Measurements from ENCODE around the gene SLC22A3. TPM values are rescaled to one million over a fixed set of nuclear protein-coding genes. Genes with fewer than 3 reads are reported as not detected.

SLC22A3 gene
- total and polyA plus RNA-seq, 2 donors (not counting 1 experiment from before 2014, with no cell fraction given), result under 0.01 to 0.03 TPM

DNA sequence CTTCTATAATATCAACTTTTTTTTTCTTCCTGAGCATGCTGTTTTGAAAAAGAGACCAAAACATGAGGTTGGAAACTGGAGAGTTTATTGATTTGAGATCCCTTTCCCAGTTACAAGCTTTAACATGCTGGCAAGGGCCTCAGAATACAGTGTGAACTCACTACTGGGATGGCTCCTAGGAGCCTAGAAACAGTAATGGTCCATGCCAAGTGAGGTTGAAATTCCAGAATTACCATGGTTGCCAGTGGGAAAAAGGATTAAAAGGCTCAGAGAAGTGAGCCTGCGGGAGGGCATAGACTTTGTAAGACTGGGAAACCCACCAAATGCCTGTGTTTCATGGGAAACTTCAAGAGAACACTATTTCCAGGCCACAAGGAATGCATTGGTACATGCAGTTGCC, 28.9 kb upstream of the SLC22A3 start:
- Histone ChIP-seq H4K20me1 (ENCODE audit: control insufficient read depth, extremely low read depth, insufficient read depth, low read length) (no peaks in the 10 kb centered on the region), H3K4me3 (replicated peaks in 1 of 4; ENCODE audit: control extremely low read depth in 1 of 4, insufficient read depth in 1 of 4, low read depth in 3 of 4, low read length in 4 of 4) (no peak overlapping the region), H3K4me1 (ENCODE audit: control insufficient read depth, extremely low read depth, insufficient read depth, low read length) (no peaks in the 10 kb centered on the region), H2AFZ (ENCODE audit: low read length) (no peak overlapping the region), H3K79me2 (ENCODE audit: control insufficient read depth, insufficient read depth, low read length) (no peaks in the 10 kb centered on the region), H3K9me3 (ENCODE audit: control insufficient read depth, insufficient read depth, low read depth, low read length) (no peaks in the 10 kb centered on the region), H3K27ac (ENCODE audit: insufficient read depth, low read length) (no peak overlapping the region), H3K36me3 (ENCODE audit: control insufficient read depth, insufficient read depth, low read length) (no peaks in the 10 kb centered on the region), H3K4me2 (ENCODE audit: extremely low read depth, insufficient read depth, low read length) (no peak overlapping the region), H3K9ac (ENCODE audit: insufficient read depth, low read length) (no peak overlapping the region), H3K27me3 (ENCODE audit: control insufficient read depth, insufficient read depth, low read length) (no peaks in the 10 kb centered on the region)
- DNase-seq (ENCODE audit: low read depth in 2 of 2), result no peak
- TF ChIP-seq, protein P1, sequence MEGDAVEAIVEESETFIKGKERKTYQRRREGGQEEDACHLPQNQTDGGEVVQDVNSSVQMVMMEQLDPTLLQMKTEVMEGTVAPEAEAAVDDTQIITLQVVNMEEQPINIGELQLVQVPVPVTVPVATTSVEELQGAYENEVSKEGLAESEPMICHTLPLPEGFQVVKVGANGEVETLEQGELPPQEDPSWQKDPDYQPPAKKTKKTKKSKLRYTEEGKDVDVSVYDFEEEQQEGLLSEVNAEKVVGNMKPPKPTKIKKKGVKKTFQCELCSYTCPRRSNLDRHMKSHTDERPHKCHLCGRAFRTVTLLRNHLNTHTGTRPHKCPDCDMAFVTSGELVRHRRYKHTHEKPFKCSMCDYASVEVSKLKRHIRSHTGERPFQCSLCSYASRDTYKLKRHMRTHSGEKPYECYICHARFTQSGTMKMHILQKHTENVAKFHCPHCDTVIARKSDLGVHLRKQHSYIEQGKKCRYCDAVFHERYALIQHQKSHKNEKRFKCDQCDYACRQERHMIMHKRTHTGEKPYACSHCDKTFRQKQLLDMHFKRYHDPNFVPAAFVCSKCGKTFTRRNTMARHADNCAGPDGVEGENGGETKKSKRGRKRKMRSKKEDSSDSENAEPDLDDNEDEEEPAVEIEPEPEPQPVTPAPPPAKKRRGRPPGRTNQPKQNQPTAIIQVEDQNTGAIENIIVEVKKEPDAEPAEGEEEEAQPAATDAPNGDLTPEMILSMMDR (conservative IDR thresholded peaks at IDR 0.05 in 1 of 2, IDR thresholded peaks at IDR 0.05 in 1 of 2; ENCODE audit: low read depth in 1 of 2, low read length in 2 of 2), result no peak
- no peak for TF ChIP-seq EZH2 (IDR thresholded peaks at IDR 0.05; ENCODE audit: low read length, missing control alignments)

DNA sequence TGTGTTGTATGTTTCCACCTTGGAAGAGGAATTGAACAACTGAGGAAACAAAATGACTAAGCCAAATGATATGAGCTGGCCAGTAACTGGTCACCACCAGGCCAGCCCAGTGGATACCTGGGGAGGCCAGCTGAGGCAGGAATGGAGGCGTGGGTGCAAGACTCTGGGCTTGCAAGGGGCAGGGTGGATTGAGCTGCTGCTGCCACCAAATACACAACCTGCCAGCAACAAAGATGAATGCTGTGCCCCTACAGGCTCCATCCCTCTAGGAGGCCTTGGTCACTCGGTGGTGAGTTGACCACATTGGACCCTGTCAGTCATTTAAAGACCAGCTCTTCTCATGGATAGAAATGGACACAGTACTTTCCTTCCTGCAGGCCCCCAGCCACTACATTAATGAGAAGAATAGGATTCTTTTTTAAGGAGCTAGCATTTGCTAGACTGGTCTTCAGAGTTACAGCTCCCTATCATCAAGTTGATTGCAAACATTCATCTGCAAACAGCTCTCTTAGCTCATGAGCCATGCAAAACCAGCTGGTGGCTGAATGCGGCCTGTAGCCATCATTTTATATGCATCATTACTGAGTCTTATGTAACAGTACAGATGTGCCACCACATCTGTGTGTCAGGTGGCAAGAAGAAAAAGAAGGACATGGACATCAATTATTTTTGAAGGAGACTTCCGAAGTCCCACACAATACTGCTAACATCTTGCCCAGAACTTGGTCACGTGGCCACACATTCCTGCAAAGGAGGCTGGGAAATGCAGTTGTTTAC, 26.3 kb upstream of the SLC22A3 start:
- no peaks in the 10 kb centered on the region for H3K9me3 ChIP-seq (ENCODE audit: control insufficient read depth, insufficient read depth, low read depth, low read length)
- H3K4me3 ChIP-seq (replicated peaks in 1 of 4; ENCODE audit: control extremely low read depth in 1 of 4, insufficient read depth in 1 of 4, low read depth in 3 of 4, low read length in 4 of 4), result no peak overlapping the region
- H3K36me3 ChIP-seq (ENCODE audit: control insufficient read depth, insufficient read depth, low read length), result no peaks in the 10 kb centered on the region

DNA sequence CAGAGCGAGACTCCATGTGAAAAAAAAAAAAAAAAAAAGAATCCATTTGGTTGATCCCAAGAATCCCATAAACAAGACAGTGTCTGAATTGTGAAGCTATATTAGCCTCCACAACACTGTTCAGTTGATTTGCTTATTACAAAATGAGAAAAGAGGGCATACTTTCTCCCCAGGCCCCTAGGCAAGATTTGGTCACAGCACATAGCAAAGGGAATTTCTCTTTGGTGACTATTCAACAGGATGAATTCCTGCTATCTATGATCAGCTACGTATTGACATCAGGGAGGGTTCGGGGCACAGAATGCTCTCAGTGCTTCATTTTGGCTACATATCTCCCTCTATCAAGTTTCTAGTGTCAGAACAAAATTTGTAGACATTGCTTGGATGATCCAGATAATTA, 20.2 kb upstream of the SLC22A3 start:
- Histone ChIP-seq H4K20me1 (ENCODE audit: control insufficient read depth, extremely low read depth, insufficient read depth, low read length) (no peaks in the 10 kb centered on the region), H3K27me3 (ENCODE audit: control insufficient read depth, insufficient read depth, low read length) (no peaks in the 10 kb centered on the region), H3K9ac (ENCODE audit: insufficient read depth, low read length) (no peak overlapping the region), H3K79me2 (ENCODE audit: control insufficient read depth, insufficient read depth, low read length) (no peaks in the 10 kb centered on the region), H3K4me3 (replicated peaks in 1 of 4; ENCODE audit: control extremely low read depth in 1 of 4, insufficient read depth in 1 of 4, low read depth in 3 of 4, low read length in 4 of 4) (no peak overlapping the region), H3K9me3 (ENCODE audit: control insufficient read depth, insufficient read depth, low read depth, low read length) (no peaks in the 10 kb centered on the region), H3K4me2 (ENCODE audit: extremely low read depth, insufficient read depth, low read length) (no peak overlapping the region), H3K27ac (ENCODE audit: insufficient read depth, low read length) (no peak overlapping the region), H3K4me1 (ENCODE audit: control insufficient read depth, extremely low read depth, insufficient read depth, low read length) (no peaks in the 10 kb centered on the region), H2AFZ (ENCODE audit: low read length) (no peak overlapping the region), H3K36me3 (ENCODE audit: control insufficient read depth, insufficient read depth, low read length) (no peaks in the 10 kb centered on the region)
- no peak for TF ChIP-seq EZH2 (IDR thresholded peaks at IDR 0.05; ENCODE audit: low read length, missing control alignments)
- TF ChIP-seq, protein P1 (conservative IDR thresholded peaks at IDR 0.05 in 1 of 2, IDR thresholded peaks at IDR 0.05 in 1 of 2; ENCODE audit: low read depth in 1 of 2, low read length in 2 of 2), result no peak
- DNase-seq (ENCODE audit: low read depth in 2 of 2), result no peak

More for the DNA sequence above, 26.3 kb upstream of the SLC22A3 start:
- H3K4me1 ChIP-seq (ENCODE audit: control insufficient read depth, extremely low read depth, insufficient read depth, low read length), result no peaks in the 10 kb centered on the region
- no peak overlapping the region for H3K27ac ChIP-seq (ENCODE audit: insufficient read depth, low read length)
- H3K27me3 ChIP-seq (ENCODE audit: control insufficient read depth, insufficient read depth, low read length), result no peaks in the 10 kb centered on the region
- TF ChIP-seq, protein P1 (conservative IDR thresholded peaks at IDR 0.05 in 1 of 2, IDR thresholded peaks at IDR 0.05 in 1 of 2; ENCODE audit: low read depth in 1 of 2, low read length in 2 of 2), result no peak
- no peak overlapping the region for H3K9ac ChIP-seq (ENCODE audit: insufficient read depth, low read length)
- no peak overlapping the region for H2AFZ ChIP-seq (ENCODE audit: low read length)
- no peaks in the 10 kb centered on the region for H3K79me2 ChIP-seq (ENCODE audit: control insufficient read depth, insufficient read depth, low read length)
- no peaks in the 10 kb centered on the region for H4K20me1 ChIP-seq (ENCODE audit: control insufficient read depth, extremely low read depth, insufficient read depth, low read length)
- DNase-seq (ENCODE audit: low read depth in 2 of 2), result no peak
- H3K4me2 ChIP-seq (ENCODE audit: extremely low read depth, insufficient read depth, low read length), result no peak overlapping the region

Measured in fibroblast of lung (primary cell).